Measurements from ENCODE around the gene GNG12.

Gene GNG12

GRCh38 chr1:67832737-67833601 is at the start of gene GNG12:
GNG12 (minus strand) TSS chr1:67833467; CDS start chr1:67707686, 125,781 bp downstream.
- DNase-seq: no peak

DNA sequence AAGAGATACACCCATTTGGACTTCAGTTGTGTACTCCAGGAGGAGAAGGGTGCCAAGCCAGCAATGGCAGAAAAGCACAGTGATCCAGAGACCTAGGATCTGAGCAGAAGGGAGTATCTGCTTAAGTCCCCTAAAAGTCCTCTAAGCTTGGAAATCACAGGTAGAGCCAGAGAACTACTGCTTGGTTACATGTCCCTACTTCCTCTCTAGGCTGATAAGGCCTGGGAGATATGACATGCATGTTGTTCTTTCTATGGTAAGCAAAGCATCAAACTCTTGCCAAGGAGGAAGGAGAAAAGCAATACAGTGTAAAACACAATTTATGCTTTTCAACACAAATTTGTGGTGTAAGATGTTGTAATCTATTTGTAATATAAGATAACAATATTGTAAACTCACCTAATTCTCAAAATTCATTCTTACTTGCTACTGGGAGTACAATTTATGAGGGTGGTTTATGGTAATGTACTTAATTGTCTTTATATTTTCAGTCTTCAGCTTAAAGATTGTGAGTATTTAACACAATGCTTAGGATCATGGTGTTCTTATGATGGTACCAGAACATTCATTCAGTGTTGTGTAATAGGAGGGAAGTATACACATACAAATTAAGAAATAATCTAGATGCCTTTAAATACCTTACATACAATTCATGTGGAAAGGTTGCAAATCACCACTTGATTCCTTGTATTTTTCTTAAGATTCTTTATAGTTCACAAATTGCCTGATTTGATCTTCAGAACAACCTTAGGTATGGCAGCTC is 49.1 kb upstream of the GNG12 start:
- no peak for DNase-seq

- peak; percentile 94 for DNase-seq
These were observed 46.9 kb upstream of the GNG12 start for GRCh38 chr1:67880056-67880601.

- DNase-seq: no peak
These were observed 46.2 kb upstream of the GNG12 start for GRCh38 chr1:67879485-67879884.

DNA sequence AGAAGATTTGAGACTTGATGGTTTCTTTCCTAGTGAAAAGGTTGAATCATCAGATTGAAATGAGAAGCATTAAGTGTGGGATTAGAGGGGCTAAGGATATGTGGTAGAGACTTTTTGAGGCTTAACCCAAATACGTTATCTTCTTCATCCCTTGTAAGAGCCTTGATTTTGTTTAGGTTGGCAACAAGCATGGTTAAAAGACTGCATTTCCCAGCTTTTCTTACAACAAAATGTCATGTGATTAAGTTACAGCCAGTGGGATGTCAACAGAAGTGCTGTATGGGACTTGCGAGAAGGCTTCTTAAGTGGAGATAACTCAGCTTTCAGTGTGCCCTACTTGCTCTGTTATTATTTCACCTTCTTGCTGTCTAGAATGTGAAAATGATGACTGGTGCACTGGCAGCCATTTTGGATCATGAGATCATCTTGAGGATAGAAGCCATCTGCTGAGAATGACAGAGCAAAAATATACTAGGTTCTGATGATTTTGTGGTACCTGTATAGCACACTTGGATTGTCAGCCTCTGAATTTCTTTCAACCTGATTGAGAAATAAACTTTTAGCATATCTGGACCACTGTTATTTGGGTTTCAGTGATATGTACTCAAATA is 41.3 kb upstream of the GNG12 start:
- DNase-seq: no peak

GRCh38 chr1:67869233-67869632 is 36.0 kb upstream of the GNG12 start:
- no peak for DNase-seq

GRCh38 chr1:67863637-67864036 is 30.4 kb upstream of the GNG12 start:
- DNase-seq: no peak

DNA sequence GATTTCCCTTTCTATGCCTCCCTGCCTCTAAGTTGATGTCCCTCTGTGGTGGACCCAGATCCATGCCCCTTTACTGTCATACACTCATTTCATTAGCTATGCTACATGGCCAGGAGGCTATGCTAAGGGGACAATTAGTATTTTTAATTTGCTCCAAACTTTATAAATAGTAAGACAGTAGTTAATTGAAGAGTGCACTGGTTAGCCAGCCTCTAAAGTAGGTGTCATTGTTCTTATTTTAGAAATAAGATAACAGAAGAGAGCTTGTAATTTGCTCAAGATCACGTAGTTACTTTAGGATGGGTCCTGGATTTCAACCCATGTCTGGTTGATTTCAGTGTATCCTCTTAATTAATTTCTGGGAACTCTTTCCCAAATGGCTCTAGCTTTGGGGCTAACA is 29.4 kb upstream of the GNG12 start:
- no peak for DNase-seq

- no peak for DNase-seq
These were observed 28.7 kb upstream of the GNG12 start for GRCh38 chr1:67861856-67862516.

DNA sequence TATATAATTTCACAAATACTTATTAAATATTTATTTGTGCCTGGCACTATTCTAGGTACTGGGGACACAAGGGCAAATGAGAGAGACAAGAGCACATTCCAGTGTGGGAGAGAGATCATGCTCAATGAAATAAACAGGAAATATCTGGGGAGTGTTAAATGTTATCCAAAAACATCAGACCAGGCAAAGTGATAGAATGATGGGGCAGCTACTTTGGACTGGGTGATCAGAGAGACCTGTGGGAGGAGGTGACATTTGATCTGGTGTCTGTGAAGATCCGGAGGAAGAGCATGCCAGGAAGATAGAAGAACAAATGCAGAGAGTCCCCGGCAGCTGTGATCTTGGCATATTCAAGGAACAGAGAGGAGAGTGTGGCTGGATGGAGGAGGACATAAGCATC is 27.5 kb upstream of the GNG12 start:
- no peak for DNase-seq

GRCh38 chr1:67856921-67857320 is 23.7 kb upstream of the GNG12 start:
- no peak for DNase-seq

GRCh38 chr1:67855961-67856360 is 22.7 kb upstream of the GNG12 start:
- DNase-seq: no peak

GRCh38 chr1:67855444-67855843 is 22.2 kb upstream of the GNG12 start:
- no peak for DNase-seq

DNA sequence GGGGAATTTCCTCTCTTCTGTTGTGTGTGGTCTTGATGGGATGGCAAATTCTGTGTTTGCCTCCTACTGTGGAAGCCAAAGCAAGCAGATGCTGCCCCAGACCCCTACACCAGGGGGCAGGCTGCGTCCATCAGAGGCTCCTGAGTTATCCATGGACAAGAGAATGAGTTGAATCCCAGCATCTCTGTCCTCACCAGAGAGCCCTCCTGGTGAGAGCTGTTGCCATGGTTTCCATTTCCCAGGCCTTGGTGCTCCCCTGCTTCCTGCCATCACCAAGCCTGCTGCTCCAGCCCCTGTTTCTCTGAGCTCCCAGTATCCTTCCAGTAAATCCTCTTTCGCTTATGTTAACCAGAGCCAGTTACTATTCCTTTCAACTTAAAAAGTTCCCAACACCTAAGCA is 20.4 kb upstream of the GNG12 start:
- peak; percentile 30 for DNase-seq

GRCh38 chr1:67851800-67852199 is 18.5 kb upstream of the GNG12 start:
- DNase-seq: no peak

DNA sequence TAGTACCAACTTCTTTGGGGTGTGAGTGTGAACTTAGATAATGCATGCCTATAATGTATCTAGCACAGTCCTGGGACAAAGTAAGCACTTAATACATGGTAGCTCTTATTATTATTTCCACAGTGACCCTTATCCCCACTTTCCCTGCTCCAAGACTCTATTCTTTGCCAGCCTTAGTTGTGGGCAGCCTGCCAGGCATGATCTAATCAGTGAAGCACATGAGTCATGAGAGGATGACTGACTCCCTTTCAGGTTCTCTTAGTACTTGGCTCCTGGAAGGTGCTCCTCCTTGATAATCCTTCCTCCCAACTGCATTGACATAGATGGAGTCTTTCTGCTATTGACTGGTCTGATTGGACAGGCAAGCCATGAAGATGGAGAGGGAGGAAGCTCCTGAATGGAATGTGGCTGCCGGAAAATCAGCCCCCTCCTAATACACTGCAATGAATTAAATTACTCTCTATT is 17.4 kb upstream of the GNG12 start:
- no peak for DNase-seq

DNA sequence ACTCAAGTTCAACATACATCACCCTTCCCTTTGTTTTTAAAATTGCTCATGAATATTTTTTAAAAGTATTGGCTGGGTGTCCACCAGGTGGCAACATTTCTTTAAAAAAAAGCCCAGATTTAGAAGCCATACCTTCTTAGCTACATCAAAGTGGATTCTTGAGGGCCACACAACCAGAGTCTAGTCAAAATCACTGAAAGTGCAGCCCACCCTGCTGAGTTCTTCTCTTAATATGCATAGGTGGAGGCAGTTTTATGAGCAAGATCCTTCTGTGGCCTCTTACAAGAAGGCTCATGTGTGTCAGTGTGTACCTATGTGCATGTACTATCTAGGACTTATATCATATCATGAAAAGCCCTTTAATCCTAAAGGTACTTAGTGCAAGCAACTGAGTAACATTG is 16.9 kb upstream of the GNG12 start:
- peak; percentile 46 for DNase-seq

DNA sequence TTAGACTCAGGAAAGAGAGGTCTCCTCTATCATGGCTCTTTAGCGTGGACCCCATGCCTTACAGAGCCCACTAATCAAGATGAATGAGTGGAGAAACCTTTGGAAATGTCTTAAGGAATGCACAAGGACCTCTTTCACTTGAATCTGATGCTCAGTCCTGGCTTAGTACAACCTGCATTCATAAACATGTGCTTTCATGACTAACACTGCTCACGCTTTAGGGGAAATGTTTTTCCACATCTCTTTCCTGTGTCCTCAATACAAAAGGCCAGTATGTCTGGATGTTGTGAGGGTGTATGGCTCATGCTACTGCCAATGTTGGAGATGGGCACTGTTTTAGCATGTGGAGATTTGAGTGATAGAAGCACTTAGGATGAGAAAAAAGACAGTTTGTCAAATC is 14.2 kb upstream of the GNG12 start:
- DNase-seq: no peak

DNA sequence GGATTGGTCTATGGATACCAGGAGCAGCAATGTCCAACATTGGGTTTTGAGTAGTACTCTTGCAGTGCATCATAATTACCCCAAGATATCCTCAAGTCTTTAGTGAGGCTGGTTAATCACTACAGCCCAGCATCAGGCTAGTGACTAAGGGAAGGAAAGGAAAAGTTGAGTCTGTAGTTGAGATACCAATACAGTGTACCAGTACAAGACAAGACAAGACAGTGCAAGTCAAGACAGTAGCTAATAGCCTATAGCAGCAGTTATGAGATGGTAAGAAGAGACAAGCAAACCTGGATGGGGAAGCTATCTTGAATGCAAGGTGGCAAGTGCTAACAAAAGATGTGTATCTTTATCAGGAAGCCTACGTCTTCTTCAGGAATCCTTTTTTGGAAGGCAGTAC is 13.3 kb upstream of the GNG12 start:
- no peak for DNase-seq

DNA sequence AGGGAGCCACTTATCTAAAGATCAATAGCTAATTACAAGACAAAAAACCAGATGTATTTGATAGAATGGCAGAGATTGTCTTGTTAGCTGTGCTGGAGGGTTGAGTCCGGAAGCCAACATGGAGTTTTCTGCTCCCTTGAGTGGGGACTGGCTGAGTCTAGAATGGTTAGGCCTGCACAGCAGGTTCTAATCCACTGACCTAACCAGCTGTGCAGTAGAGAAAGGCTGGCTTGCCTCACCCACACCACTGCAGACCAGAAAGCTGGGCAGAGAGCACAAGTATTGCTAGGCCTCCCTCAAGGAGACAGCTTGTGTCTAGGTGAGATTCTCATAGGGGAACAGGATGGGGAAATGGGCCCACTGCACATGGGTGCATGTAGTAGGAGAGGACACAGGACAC is 11.7 kb upstream of the GNG12 start:
- DNase-seq: no peak

GRCh38 chr1:67843746-67844145 is 10.5 kb upstream of the GNG12 start:
- no peak for DNase-seq

DNA sequence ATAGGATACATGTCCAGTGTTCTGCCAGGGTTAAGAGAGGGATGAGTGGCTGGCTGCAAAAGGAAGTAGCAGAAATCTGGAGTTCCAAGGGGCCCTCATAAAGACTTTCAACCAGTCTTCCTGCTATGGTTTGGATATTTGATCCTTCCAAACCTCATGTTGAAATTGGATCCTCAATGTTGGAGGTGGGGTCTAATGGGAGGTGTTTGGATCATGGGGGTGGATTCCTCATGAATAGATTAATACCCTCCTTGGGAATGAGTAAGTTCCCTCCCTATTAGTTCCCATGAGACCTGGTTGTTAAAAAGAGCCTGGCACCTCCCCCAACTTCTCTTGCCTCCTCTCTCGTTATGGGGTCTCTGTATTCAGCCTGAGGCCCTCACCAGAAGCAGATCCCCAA is 10.1 kb upstream of the GNG12 start:
- no peak for DNase-seq

DNA sequence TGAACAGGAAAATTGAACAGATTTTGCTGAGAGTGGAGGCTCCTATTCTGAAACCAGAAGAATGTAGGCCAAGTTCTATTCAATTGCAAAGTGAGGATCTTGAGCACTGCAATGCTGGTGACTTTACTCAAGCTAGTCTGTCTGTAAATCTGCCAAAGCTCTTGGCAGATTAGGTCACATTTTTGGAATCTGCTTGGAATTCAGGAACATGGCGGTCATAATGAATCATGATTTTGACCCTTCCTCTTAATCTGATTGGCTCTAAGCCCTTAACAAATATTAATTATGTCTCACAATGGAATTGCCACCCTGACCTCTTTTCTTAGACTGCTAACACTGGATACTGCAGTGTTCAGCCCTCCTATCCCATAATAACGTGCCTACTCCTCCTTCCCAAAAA is 7.2 kb upstream of the GNG12 start:
- no peak for DNase-seq

Data from NCI-H1436 treated with DMSO at 0.1 percent for 48 hours (cell line).